ENCODE results near the gene KRTAP12-2.
"Not testable (repeated sequence)": the region's sequence is repeated elsewhere in the genome, so short reads cannot be mapped to it uniquely, and the experiment has no call there.

KRTAP12-2 gene

DNA sequence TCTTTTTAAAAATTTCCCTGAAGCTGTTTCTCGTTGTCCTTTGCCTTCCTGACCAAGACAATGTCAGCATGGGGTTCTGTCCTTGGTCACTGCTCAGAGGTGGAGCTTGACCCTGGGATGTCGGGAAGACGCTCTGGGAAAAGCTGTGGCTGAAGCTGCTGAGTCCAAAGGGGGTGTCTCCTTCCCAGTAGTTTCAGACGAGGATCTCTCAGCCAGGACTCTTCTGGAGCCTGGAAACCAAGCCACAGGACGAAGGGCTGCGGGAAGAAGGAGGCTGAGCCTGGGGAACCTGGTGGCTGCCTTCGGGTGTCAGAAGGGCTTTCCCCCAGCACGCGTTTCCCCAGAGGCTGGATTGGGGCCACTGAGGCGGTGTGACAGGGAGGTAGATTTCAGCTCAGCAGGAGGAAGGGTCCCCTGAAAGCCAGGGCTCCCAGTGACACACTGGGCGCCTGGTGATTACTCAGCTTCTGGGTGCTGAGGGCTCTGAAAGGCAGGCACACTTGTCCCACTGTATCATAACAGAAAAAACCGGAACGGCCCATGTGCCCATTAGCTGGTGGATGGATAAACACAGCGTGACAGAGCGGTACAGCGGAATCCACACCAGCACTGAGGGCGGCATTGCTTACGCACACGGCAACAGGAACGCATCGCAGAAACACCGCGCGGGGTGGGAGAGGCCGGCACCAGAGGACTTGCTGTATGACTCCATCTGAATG lies 20.3 kb upstream of the KRTAP12-2 start:
- Histone ChIP-seq H3K4me3 (no peak overlapping the region), H3K27ac (no peak overlapping the region)
- TF ChIP-seq, protein P1, sequence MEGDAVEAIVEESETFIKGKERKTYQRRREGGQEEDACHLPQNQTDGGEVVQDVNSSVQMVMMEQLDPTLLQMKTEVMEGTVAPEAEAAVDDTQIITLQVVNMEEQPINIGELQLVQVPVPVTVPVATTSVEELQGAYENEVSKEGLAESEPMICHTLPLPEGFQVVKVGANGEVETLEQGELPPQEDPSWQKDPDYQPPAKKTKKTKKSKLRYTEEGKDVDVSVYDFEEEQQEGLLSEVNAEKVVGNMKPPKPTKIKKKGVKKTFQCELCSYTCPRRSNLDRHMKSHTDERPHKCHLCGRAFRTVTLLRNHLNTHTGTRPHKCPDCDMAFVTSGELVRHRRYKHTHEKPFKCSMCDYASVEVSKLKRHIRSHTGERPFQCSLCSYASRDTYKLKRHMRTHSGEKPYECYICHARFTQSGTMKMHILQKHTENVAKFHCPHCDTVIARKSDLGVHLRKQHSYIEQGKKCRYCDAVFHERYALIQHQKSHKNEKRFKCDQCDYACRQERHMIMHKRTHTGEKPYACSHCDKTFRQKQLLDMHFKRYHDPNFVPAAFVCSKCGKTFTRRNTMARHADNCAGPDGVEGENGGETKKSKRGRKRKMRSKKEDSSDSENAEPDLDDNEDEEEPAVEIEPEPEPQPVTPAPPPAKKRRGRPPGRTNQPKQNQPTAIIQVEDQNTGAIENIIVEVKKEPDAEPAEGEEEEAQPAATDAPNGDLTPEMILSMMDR (IDR thresholded peaks at IDR 0.05), result no peak
- DNase-seq (ENCODE audit: low spot score), result no peak

DNA sequence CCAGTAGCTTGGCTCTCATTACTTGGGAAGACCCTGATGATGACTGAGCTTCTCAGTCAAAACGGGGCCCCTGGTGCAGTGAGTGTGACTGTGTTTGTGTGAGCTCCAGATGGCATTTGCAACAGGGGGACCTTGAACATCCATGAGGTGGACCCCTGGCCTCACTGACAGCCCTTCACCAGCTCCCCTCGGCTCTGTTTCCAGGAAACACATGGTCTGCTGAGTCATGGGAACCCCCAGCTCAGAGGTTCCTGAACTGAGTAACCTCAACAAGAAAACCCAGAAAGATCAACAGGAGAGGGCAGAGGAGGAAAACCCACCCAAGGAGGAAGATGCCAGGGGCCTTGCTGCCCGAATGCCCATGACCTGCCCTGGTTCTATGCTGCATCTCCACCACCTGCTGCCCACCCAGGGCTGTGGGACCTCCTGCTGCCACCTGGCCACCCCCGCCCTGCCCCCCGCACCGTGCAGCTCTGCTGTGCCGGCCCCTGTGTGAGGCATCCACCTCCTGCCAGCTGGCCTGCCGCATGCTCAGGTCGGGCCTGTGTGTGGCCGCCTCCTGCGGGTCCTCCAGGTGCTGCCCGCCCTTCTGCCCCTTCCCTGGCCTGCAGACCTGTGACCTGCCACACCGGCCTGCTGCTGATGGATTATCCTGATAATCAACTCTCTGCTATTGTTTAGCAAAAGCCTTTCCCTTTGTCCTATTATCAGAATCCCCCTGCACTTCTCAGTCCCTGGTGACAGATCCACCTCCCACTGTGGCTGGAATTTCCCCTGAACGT lies 19.5 kb upstream of the KRTAP12-2 start:
- TF ChIP-seq, protein P1 (IDR thresholded peaks at IDR 0.05), result no peak
- peak; percentile 47 for DNase-seq (ENCODE audit: low spot score)
- Histone ChIP-seq H3K4me3 (no peak overlapping the region), H3K27ac (no peak overlapping the region)

DNA sequence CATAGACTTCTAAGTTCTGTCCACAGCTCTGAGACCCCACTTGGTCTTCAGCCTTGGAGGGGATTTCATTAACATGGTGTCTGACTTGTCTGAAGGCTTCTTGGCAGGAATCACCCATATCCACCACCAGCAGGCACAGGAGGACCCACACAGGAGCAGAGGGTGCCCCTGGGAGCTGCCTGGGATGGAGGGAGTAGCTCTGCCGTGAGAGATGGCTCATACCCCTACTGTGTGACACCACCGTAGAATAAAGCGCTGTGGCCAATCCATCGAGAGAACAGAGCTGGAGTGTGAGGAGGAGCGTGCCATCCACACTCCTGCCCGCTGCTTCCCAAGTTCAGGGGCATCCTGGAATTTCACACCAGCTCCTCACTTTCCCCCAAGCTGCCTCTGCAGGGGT lies 18.3 kb upstream of the KRTAP12-2 start:
- peak; percentile 45 for DNase-seq (ENCODE audit: low spot score)

DNA sequence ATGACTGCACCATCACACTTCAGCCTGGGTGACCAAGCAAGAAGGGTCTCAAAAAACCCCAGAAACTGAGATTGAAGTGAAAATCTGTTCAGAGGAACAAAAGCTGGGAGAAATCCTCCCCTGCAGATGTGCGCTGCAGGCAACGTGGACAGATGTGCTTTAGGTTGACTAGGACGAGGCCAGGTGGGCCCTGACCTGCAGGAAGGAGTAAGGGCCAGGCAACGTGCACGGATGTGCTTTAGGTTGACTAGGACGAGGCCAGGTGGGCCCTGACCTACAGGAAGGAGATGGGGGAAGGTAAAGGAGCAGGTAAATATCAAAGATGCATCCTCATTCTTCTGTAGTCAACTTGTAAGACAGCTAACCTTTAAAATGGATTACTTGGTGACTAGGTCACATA lies 17.8 kb upstream of the KRTAP12-2 start:
- TF ChIP-seq, protein P1 (IDR thresholded peaks at IDR 0.05), result no peak
- peak; percentile 64 for DNase-seq (ENCODE audit: low spot score)
- no peak overlapping the region for H3K4me3 ChIP-seq

More for the DNA sequence above, 18.3 kb upstream of the KRTAP12-2 start:
- not testable (repeated sequence) for H3K4me3 ChIP-seq, H3K27ac ChIP-seq

DNA sequence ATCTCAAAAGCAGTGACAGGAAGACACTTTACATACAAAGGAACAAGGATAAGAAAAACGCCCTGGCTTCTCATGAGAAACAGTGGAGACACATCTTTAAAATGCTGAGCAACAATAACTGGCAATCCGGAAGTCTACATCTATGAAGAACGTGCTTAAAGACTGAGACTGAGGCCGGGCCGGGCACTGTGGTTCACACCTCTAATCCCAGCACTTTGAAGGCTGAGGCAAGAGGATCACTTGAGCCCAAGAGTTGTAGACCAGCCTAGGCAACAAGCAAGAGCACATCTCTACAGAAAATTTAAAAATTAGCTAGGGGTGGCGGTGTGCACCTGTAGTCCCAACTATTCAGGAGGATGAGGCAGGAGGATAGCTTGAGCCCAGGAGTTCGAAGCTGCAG lies 17.4 kb upstream of the KRTAP12-2 start:
- no peak overlapping the region for H3K4me3 ChIP-seq
- no peak overlapping the region for H3K27ac ChIP-seq
- no peak for DNase-seq (ENCODE audit: low spot score)
- TF ChIP-seq, protein P1 (IDR thresholded peaks at IDR 0.05), result no peak

More for the DNA sequence above, 17.8 kb upstream of the KRTAP12-2 start:
- H3K27ac ChIP-seq, result no peak overlapping the region

DNA sequence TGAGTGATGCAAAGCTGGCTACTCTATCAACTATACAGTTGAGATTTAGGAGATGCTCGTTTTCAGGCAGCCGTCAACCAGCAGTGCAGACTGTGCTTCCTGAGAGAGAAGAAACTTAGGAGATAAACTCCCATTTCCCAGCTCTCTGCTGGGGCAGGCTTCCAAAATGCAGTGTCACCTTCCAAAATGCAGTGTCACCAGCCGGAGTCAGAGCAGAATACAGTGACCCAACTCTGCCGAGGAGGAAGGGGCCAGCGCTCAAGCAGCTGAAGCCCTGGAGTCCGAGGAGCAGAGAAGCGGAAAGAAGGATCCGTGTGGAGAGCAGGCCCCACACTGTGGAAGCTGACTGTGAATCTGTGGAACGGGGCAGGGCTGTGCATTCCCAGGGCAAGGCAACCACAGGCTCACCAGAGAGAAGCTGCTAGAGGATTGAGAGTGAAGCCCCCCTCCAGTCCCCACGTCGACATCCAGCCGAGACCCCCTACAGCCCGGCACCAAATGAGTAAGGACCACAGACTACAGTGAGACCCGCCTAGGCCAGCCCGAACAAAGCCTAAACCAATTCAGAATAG lies 15.9 kb upstream of the KRTAP12-2 start:
- TF ChIP-seq, protein P1 (IDR thresholded peaks at IDR 0.05), result no peak
- Histone ChIP-seq H3K4me3 (no peak overlapping the region), H3K27ac (no peak overlapping the region)
- no peak for DNase-seq (ENCODE audit: low spot score)

DNA sequence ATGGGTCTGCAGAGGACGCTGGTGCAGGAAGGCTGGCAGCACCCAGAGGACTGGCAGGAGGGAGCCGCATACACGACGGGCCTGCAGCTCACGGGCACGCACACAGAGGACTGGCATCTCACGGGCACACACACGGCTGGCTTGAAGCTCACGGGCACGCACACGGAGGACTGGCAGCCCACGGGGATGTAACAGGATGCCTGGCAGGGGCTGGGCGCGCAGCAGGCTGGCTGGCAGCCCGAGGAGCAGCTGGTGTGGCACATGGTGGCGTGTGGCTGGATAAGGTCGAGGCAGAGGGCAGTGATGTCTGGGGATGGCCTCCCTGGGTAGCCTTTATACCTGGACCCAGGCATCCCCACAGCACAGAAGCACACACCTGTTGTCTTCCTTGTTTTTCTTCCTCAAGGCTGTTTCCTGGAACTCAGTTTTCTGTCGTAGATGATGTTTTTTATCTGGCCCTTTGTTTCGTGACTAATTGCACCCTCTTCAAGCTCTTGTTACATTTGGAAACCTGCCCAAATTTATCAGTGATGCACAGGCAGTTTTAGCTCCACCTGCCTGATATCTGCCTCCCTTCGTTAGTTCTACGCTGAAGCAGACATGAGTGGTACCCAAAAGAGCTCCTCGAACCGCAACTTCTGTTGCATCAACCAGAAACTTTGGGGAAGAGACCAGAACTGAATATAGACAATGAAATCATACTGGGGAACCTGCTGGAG lies 15.3 kb upstream of the KRTAP12-2 start, which contains the start of gene KRTAP12-1:
Gene KRTAP12-1 (minus strand): TSS at position 303 of the 719 bp plus-strand sequence. CDS start 40 bp downstream, at position 263.
- TF ChIP-seq, protein P1 (IDR thresholded peaks at IDR 0.05), result no peak
- Histone ChIP-seq H3K27ac (no peak within 1 kb of the TSS), H3K4me3 (no peak within 1 kb of the TSS)
- peak; percentile 46 for DNase-seq (ENCODE audit: low spot score)

Measured in coronary artery (tissue), 2 donors.